DMS 273 treated with DMSO at 0.1 percent for 48 hours (cell line): ENCODE measurements around the gene EEF1E1.

Experiments
- DNase-seq: peaks from one replicate; lab custom pipeline; 2025; lab: John Stamatoyannopoulos, UW

EEF1E1 gene

DNA sequence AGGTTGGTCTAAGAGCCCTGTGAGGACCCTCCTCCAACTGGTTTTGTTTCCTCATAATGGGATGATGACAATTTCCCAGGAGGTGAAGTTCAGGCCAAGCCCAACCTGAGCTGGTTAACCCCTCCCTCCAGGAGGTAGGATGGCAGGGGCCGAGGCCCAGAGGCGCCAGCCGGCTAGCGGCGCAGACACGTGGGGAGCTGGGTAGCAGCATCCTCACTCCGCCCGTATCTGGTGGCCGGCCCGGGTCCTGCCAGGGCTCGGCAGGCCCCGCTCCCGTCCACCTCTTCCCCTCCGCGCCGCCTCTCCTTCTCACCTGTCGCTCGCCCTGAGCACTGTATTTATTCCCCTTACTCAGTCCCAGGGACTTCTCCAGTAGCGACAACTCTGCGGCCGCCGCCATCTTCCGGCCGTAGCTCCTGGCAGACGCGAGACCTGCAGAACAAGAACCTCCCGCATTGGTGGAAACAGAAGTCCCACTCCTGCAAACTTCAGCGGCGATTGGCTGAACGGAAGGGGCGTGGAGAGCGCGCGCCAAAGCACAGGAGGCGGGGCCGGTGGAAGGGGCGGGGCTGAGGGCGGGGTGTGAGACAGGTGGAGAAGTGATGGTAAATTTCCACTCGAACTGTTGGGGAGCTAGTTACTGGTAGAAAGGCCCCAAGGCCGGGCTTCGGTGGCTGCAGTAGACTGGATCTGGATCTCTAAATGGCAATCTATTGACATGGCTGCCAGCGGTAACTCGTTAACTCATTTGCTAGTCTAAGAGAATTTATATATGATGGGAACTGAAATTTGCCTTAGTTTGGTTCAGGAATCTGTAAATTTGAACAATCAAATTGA lies at the start of gene EEF1E1:
Gene EEF1E1 (minus strand): TSS at position 427 of the 837 bp plus-strand sequence. CDS start 27 bp downstream, at position 400.
- peak; percentile 90 for DNase-seq

DNA sequence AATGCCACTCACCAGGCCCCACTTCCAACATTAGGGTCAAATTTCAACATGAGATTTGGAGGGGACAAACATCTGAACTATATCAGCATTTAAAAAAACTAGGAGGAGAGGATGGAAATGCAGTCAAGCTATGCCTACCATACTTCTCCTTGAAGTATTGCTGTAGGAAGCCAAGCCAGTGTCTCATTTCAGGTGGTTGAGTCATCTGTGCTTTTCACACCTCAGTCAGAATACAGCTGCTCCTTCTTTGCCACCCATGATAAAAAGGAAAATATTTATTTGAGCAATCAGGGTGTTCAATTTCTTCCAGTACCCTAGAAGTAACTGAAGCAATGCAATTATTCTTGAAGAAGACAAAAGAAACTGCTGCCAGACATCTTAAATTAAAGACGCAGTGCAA lies 47.0 kb upstream of the EEF1E1 start:
- DNase-seq = no peak

DNA sequence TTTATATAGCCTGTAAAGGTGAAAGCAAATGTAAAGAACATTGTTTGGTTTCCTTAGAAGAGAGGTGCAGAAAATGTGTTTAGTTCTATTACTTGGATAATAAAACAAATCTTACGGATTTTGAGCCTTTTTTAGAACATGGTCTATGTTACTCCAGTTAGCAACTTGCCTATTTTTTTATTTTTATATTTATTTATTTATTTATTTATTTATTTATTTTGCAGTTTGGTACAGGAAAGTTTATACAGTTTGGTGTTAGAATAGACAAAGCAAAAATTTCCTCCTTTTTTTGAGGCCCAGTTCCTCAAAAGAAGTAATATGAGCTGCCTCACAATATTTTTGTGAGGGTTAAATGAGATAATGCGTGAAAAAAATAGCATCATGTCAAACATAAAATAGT lies 41.6 kb upstream of the EEF1E1 start:
- DNase-seq = no peak

DNA sequence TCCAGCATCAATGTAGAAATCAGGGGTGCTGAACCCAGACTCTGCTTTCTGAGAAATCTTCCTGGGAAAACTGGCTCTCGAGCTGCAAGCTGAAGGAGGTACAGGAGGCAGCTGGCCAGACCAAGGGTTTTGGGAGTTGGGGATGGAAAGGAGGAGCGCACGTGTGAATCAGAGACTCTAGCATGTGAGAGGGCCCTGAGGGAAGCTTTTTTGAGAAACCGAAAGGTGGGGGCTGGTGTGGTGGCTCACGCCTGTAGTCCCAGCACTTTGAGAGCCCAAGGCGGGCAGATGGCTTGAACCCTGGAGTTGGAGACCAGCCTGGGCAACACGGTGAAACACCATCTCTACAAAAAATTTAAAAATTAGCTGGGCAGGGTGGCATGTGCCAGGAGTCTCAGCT lies 37.1 kb upstream of the EEF1E1 start:
- no peak for DNase-seq

DNA sequence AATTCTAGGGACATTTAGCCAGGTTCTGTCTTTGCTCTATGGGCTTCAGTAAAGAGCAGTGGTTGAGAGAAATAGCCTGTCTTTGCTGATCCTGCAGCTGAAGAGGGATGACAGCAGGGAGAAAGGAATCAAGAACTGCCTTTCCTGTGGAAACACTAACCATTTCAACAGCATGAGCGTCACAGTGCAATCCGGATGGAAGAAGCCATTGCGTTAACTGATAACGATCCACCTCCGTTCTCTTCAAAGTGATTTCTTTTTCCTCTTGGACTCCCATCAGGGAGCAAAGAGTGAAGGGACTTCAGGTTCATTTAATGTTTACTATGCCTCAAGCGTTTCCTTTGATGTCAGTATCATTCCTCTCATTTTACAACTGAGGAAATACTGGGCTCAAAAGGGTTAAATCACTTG lies 35.2 kb upstream of the EEF1E1 start:
- DNase-seq = no peak

DNA sequence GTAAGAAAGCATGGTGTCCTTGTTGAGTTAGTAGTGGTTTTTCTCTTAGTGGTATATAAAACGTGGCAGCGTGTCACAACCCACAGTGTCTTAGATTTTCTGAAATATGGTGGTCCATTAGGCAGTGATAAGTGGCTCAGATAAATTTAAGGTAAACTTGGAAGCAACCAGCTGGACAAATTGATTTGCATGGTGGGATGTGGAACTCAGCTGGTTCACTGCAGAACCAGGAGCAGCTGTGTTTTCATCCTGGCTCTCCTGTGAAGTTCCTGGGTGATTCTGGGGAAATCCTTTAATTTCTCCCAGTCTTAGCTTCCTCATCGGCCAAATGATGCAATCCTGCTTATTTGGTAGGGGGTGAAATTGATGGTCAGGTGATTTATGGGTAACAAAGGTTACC lies 32.9 kb upstream of the EEF1E1 start:
- no peak for DNase-seq

DNA sequence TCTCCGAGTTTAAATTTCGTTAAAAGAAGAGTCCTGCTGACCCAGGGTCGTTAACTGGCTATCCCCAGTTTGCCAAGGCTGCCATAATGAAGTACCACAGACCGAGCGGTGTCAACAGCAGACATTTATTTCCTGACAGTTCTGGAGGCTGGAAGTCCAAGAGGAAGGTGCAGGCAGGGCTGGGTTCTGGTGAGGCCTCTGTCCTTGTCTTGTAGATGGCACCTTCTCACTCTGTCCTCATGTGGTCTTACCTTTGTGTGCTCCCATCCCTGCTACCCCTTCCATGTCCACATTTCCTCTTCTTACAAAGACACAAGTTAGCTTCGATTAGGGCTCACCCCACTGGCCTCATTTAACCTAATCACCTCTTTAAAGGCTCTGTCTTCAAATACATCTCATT lies 29.8 kb upstream of the EEF1E1 start:
- DNase-seq = no peak

DNA sequence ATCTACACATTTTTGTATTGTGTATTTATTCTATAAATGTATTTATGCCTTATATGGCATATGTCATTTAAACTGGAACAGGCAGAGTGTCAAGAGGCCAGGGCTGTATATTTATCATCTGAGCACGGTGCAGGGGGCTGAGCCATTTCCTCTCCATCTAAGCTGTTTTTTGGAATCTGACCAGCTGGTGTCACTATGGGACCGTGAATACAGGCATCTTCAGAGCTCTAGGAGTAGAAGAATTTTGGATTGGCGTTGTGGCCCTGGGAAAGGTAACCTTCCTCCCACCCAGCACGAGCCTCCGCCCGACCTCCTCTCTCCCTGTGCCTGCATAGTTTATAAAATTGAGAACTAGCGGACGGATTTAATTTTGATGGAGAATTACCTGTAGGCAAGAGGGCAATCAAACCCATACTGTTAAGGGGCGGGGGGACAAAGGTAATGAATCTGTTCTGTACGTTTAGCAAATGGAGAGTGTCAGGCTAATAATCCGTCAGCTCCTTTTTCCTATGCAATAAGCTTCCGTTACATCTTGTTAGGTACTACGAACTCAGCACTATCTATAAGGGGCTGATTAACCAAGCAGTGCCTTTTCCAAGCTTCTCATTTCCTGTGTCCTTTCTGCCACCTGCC lies 29.0 kb upstream of the EEF1E1 start:
- DNase-seq = peak; percentile 8

DNA sequence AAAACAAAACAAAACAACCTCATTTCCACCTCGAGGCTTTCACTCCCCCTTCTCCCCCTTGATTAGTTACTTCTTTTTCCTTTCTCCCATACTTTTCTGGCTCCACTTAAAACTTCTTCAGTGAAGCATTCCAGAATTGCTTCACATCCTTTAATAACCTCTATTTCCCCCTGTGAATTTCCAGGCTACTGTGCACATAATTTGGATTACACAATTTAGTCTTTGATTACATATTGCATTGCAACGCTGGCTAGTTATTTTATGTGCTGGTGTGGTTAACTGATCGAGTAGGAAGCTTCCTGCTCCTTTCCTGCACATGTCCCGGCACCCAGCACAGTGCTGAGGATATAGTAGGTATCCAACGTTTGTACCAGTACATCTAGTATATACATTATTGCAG lies 28.1 kb upstream of the EEF1E1 start:
- no peak for DNase-seq

DNA sequence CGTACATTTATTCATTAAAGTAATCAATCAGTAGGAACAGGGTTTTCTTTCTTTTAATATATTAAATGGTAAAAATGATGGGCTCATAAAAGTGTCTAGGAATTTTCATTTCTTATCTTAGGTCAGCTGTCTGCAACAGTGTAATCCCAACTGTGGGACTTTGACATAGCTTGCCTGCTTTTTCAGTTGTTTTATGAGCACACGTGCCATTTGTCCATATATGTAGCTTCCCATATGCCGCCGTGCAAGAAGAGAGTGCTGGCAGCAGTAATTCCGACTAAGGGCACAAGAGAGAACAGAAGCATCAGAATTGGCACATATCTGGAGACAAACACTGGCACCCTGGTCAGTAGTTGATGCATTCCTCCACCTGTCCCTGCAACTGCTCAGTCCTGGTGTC lies 20.9 kb upstream of the EEF1E1 start:
- no peak for DNase-seq

DNA sequence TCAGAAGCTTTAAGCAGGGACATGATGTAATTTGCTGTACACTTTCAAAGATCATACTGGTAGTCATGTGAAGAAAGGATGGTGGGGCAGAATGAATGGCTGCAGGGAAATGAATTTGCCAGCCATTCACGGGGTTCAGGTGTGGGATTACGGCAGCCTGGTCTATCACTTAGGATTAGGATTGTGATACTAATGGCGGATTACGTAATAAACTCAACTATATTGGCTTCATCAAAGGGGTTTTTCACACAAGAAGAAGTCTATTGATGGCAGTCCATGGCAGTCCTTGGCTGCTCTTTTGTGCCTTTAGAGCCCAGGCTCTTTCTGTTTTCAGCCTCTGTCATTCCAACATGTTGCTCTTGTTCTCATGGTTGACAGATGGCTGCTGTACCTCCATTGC lies 12.6 kb upstream of the EEF1E1 start:
- no peak for DNase-seq

DNA sequence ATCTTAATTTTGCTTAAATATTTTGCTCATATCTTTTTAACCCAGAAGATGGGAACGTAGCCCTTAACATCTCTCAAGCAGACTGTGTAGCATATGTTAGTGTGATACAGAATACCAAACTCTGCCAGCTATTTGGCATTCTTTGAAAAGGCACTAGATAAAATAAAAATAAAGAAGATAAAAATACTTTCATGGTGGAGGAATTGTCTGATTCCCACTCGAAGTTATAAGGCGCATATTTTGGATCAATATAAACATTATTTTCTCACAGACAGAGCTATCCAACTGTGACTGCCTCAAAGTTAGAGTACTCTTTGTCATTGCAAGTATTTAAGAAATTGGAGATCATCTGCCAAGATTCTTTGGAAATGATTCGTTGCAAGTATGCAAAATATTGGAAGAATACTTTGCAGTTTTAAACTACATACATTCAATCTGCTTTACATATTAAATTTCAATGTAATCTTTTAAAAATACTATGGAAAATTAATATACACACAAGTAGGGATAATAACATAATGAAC lies 10.8 kb upstream of the EEF1E1 start:
- no peak for DNase-seq

DNA sequence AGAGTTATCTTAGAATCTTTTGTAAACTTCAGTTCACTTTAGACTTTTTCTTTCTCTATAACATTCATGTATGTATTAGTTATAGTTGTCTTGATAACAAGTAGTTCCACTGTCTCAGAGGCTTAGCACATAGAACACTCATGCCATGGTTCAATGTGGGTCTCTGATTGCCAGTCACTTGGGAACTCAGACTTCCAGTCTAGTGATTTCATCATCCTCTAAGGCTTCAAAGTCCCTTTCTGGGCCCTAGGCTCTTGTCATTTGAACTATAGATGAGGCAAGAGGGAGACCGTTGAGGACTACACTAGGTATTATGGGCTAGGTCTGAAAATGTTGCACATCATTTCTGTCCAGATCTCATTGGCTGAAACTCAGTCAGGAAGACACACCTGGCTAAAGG lies 8.4 kb upstream of the EEF1E1 start:
- no peak for DNase-seq

DNA sequence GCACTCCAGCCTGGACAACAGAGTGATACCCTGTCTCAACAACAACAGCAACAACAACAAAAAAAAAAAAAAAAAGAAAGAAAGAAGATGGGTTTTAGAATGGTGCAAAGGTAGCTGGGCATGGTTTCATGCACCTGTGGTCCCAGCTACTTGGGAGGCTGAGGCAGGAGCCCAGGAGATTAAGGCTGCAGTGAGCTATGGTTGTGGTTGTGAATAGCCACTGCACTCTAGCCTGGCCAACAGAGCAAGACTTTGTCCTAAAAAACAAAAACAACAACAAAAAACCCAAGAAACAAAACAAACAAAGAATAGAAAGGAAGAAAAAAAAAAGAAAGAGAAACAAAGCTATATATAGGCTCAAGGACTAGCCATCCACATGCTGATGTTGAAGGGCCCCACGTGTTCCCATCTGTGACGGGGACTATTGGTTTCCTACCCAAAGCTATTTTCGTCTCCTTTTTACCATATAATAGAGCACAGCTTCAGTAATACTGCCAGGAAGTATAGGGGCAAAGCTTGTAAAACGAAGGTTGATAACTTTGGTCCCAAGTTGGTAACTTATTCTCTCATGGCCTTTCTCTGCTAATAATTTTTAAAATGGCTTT lies 7.9 kb upstream of the EEF1E1 start:
- DNase-seq = no peak

DNA sequence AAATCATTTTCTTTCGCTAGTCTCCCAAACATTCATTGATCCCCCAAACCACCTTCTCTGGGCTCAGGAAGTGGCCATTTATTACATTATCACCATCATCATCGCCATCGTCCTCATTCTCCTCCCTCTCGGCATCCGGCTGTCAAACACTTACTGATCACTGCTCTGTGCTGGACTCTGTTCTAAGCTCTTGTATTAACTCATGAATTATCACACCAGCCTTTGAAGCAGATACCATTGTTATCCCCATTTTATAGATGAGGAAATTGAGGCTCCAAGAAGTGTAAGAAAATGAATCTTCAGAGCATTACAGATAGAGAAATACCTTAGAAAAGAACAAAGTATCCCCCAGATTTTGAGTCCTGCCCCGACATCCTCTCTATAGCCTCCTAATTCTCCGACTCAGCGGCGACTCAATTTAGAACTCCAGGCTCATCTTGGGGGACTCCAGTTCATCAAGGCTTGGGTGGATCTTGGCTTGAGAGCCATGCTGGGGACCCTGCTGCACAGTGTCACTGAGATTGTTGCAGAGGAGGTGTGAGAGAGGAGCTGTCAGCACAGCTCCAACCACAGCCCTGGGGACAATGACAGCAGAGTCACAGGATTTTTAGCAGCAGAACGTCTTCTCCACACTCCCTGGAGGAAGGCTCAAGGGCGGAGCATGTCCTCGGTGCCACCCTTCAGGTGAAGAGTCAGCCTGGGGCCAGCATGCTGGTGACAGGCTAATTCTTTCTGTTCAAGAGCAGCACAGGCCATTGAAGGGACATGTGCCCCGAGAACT lies 6.6 kb upstream of the EEF1E1 start:
- DNase-seq = no peak

DNA sequence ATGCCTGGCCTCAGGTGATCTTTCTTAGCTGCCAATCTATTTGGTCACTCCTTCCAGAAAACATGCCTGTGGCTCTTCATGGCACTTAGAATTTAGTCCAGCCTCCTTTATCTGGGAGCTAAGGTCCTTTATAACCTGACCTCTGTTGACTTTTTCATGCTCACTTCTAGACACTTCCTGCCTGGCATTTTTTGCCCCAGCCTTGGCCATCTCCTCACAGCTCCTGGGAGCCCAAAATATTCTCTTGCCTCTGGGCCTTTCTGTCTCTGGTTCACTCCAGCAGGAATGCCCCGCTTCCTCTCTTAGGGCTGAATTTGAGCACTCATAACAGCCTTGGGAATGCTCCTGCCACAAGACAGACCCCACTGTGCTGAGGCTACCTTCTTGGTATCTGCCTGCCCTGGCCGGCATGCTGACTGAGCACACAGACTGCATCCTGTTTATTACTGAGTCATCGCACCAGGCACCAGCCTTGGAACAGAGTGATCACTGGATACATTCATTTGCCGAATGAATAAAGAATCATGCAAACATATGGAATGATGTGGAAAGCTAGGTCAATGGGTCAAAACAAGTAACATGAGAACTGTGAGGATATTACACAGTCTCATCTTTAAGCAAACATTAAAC lies 5.8 kb upstream of the EEF1E1 start:
- DNase-seq = no peak

DNA sequence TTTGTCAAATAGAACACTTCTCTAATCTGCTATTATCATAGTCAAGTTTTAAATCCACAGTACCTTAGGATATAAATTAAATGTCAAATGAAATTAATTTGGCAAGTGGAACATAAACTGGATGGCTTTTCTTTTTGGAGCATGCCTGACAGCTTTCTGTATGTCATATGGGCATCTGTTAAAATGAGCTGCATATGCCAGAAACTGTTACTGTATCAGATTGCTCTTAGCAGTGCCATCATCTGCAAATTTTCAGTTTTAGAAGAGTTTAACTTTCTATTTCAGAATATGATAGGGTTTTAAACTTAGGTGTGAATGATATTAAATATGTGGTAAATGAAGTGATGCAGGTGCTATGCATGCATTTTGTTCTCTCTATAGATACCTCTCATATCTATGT lies 3.4 kb upstream of the EEF1E1 start:
- DNase-seq = no peak

DNA sequence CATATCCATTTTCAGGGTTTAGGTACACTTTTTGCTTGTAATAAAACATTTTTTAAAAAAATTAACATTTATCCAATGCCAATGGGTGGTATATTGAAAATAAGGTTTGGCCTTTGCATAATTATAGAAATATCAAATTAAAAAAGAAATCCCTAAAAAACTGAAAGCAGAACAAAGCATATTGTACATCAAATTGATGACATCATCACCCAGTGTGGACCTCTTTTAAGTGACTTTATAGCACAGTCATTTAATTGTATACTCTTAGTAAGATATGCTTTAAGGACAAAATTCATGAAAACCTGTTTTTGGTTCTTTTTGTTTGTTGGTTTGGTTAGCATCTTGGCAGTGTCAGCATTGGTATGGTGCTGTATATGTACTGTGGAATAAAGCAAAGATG lies 1.4 kb upstream of the EEF1E1 start:
- DNase-seq = no peak

DNA sequence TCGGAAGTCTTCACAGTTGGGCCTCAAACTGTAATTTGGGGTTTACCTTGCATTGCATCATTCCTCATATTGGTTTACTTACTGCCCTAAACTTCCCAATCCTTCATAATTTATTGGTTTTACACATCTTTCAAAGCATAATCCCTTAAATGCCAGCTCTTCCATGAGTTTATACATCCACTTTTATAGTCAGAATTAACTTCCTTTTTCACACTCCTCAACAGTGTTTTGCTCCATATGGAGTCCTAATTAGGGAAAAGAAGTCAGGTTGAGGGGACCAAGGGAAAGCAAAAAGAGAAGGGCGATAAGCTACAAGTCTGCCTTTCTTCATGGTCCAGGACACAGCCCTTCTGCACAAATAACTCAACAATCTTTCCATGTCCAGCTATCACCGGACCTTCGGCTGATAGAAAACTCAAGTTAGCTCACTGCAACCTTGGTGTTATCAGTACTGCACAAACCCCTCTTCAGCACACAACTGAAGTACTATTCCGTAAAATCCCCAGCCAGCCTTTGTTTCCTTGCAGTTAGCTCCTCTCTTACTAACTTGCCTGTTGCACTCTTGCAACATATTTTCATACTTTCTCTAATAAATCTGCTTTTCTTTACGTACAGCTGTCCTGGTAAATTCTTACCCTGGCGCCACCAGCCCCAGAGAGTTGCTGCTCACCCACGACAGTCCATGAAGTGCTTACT lies 2.0 kb downstream of the EEF1E1 start:
- DNase-seq = no peak

DNA sequence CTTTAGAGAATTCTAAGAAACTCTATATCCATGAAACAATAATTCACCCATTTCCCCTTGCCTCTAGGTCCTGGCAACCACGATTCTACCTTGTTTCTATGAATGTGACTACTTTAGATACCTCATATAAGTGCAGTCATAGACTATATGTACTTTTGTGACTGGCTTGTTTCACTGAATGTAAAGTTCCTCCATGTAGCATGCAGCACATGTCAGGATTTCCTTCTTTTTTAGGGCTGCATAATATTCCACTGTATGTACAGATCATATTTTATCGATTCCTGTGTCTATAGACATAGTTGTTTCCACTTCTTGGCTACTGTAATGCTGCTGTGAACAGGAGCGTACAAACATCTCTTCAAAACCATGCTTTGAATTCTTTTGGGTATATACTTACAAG lies 11.7 kb downstream of the EEF1E1 start:
- no peak for DNase-seq

DNA sequence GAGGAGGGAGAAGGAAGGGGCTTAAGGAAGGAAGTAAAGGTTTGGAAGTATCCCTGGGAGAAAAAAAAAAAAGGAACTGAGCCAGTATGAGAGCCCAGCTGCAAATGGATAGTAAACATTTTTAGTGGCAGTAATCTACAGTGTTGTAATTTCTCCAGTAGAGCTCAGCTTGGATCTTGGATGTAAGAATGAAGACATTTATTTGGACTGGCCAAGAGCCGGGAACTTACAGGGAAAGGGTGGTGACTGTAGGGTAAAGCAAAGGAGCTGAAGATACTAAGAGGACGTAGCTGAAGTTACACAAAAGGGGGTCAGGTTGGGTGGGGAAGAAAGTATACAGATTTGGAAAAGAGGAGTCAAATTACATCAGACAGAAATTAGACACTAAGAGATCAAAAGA lies 13.5 kb downstream of the EEF1E1 start:
- DNase-seq = no peak
